Superior temporal gyrus (tissue), 1 donor: ENCODE measurements around the gene SEC11A.
"Not testable (repeated sequence)": the region's sequence is repeated elsewhere in the genome, so short reads cannot be mapped to it uniquely, and the experiment has no call there.

Experiments
- DNase-seq: peaks from one replicate; pipeline ENCODE4 v3.0.0-alpha.2; 2016; ENCODE audit errors: extremely low spot score

Gene SEC11A

GRCh38 chr15:84716036-84716732 is at the start of gene SEC11A:
TSS of gene SEC11A (minus strand) at chr15:84716139. CDS start at chr15:84716075, 64 bp downstream.
- DNase-seq: peak; percentile 95

- no peak for DNase-seq
Measured at GRCh38 chr15:84765675-84766074, 49.7 kb upstream of the SEC11A start.

GRCh38 chr15:84764989-84765388 is 49.0 kb upstream of the SEC11A start:
- no peak for DNase-seq

GRCh38 chr15:84764585-84764984 is 48.6 kb upstream of the SEC11A start:
- no peak for DNase-seq

- no peak for DNase-seq
Measured at GRCh38 chr15:84762840-84763572, 47.1 kb upstream of the SEC11A start.

GRCh38 chr15:84761607-84762131 is 45.7 kb upstream of the SEC11A start:
- DNase-seq: no peak

- no peak for DNase-seq
Measured at GRCh38 chr15:84760219-84760618, 44.3 kb upstream of the SEC11A start.

GRCh38 chr15:84759018-84759417 is 43.1 kb upstream of the SEC11A start:
- DNase-seq: no peak

GRCh38 chr15:84755736-84756527 is 40.0 kb upstream of the SEC11A start:
- DNase-seq: no peak

GRCh38 chr15:84754889-84755288 is 39.0 kb upstream of the SEC11A start:
- not testable (repeated sequence) for DNase-seq

- no peak for DNase-seq
Measured at GRCh38 chr15:84752700-84753099, 36.8 kb upstream of the SEC11A start.

GRCh38 chr15:84752195-84752594 is 36.3 kb upstream of the SEC11A start:
- no peak for DNase-seq

GRCh38 chr15:84751721-84752120 is 35.8 kb upstream of the SEC11A start:
- DNase-seq: not testable (repeated sequence)

GRCh38 chr15:84750583-84751092 is 34.7 kb upstream of the SEC11A start:
- DNase-seq: no peak

GRCh38 chr15:84749111-84749991 is 33.4 kb upstream of the SEC11A start:
- DNase-seq: no peak

GRCh38 chr15:84748274-84749110 is 32.6 kb upstream of the SEC11A start, which contains the start of gene ZNF592:
TSS of gene ZNF592 (plus strand) at chr15:84748592. CDS start at chr15:84782676, 34,084 bp downstream.
- DNase-seq: peak; percentile 67

GRCh38 chr15:84747416-84748273 is 31.7 kb upstream of the SEC11A start:
- peak; percentile 67 for DNase-seq

GRCh38 chr15:84741121-84741520 is 25.2 kb upstream of the SEC11A start:
- DNase-seq: no peak

- DNase-seq: no peak
Measured at GRCh38 chr15:84740691-84741090, 24.8 kb upstream of the SEC11A start.
